GM12878 (cell line): ENCODE measurements around the gene DTX3. TPM values are rescaled to one million over a fixed set of nuclear protein-coding genes. Genes with fewer than 3 reads are reported as not detected.

Source experiments
- ATAC-seq: fragments of 200-7000 bp; cut with Tn5 transposase; 3 replicates; pipeline ENCODE4 v1.9.1; 2020; ENCODE audit warnings: mild to moderate bottlenecking, moderate library complexity
- BruUV-seq: library from RNA; stranded (reverse); fragments of 400-500 nt; replicated peaks from 2 replicates; lab custom pipeline; 2021; lab: Mats Ljungman, UMichigan
- CTCF ChIA-PET: fragments of 300-600 bp; sonication (Branson Sonifier 250); formaldehyde crosslinking; extraction: SDS; loops from one replicate; lab custom pipeline; 2021; ENCODE audit warnings: inconsistent platforms; lab: Yijun Ruan, JAX
- POLR2A ChIA-PET: fragments of 350-600 bp; formaldehyde crosslinking; extraction: SDS; loops from one replicate; lab custom pipeline; 2021; ENCODE audit warnings: inconsistent platforms; lab: Charles Lee
- RAD21 ChIA-PET: fragments of 300-600 bp; sonication (Branson Sonifier 250); formaldehyde crosslinking; loops from one replicate; lab custom pipeline; 2023; ENCODE audit warnings: antibody characterized with exemption; ENCODE audit not compliant: unreplicated experiment; lab: Charles Lee
- SMC1A ChIA-PET: fragments of 300-600 bp; sonication (Branson Sonifier 250); formaldehyde crosslinking; loops from one replicate; lab custom pipeline; 2023; ENCODE audit not compliant: unreplicated experiment, uncharacterized antibody; lab: Charles Lee
- DNase-seq: peaks from one replicate; pipeline ENCODE4 v3.0.0-alpha.2; 2011; ENCODE audit warnings: low read depth, low spot score
- FAIRE-seq: peaks from 3 replicates; lab custom pipeline; 2011; peaks lifted over from hg19 to GRCh38; lab: Jason Lieb, UNC
- H2AFZ ChIP-seq: 2 replicates; pipeline ENCODE4 v1.6.0; 2011; ENCODE audit warnings: low read depth, low read length, control low read depth; ENCODE audit not compliant: control insufficient read depth
- H3K27ac ChIP-seq: 2 replicates; pipeline ENCODE4 v1.5.1; 2011; ENCODE audit warnings: control low read depth; ENCODE audit not compliant: control insufficient read depth, insufficient read depth
- H3K27me3 ChIP-seq, 2 experiments: replicated peaks in 1 of 2; 2 replicates each; pipeline versions ENCODE4 v1.6.0 to v1.6.1; 2011; ENCODE audit warnings: low read length in 1 of 2; ENCODE audit not compliant: control insufficient read depth in 2 of 2, insufficient read depth in 2 of 2
- H3K36me3 ChIP-seq, 2 experiments: 2 replicates each; pipeline ENCODE4 v1.5.1; 2011; ENCODE audit warnings: low read length in 1 of 2; ENCODE audit not compliant: control insufficient read depth in 2 of 2, insufficient read depth in 2 of 2
- H3K4me1 ChIP-seq: 2 replicates; pipeline ENCODE4 v1.6.1; 2011; ENCODE audit warnings: mild to moderate bottlenecking, low read length, moderate library complexity, mixed read lengths; ENCODE audit not compliant: control insufficient read depth, insufficient read depth
- H3K4me2 ChIP-seq: 2 replicates; pipeline ENCODE4 v1.6.0; 2011; ENCODE audit warnings: control low read depth; ENCODE audit not compliant: control insufficient read depth, insufficient read depth
- H3K4me3 ChIP-seq: fragments of 200-600 bp; sonication (generic); 2 replicates; pipeline ENCODE4 v1.5.1; 2016
- H3K79me2 ChIP-seq: 2 replicates; pipeline ENCODE4 v1.6.0; 2011; ENCODE audit warnings: low read length; ENCODE audit not compliant: control insufficient read depth, insufficient read depth
- H3K9ac ChIP-seq: 2 replicates; pipeline ENCODE4 v1.8.0; 2011; ENCODE audit warnings: low read length, control low read depth, mixed read lengths; ENCODE audit not compliant: control insufficient read depth, insufficient read depth
- H3K9me3 ChIP-seq: replicated peaks from 3 replicates; pipeline ENCODE4 v1.5.1; 2011; ENCODE audit warnings: mild to moderate bottlenecking, low read length; ENCODE audit not compliant: control insufficient read depth, insufficient read depth
- H4K20me1 ChIP-seq: 2 replicates; pipeline ENCODE4 v1.6.0; 2011; ENCODE audit not compliant: control insufficient read depth, insufficient read depth
- ASH2L ChIP-seq: fragments of 300-600, 200-600 bp; sonication (generic); IDR thresholded peaks from 2 replicates; pipeline ENCODE4 v1.6.1; 2017; ENCODE audit warnings: low read depth, mild to moderate bottlenecking, borderline replicate concordance
- CHD2 ChIP-seq: IDR thresholded peaks from 2 replicates; pipeline ENCODE4 v1.6.1; 2011; ENCODE audit warnings: low read depth, low read length, improper control_type of control experiment, borderline replicate concordance
- GABPA ChIP-seq: IDR thresholded peaks from 2 replicates; pipeline ENCODE4 v1.6.1; 2014; ENCODE audit warnings: antibody characterized with exemption, low read depth, mild to moderate bottlenecking, inconsistent platforms
- HDGF ChIP-seq: fragments of 450-650 bp; IDR thresholded peaks from 2 replicates; pipeline ENCODE4 v1.6.1; 2016; ENCODE audit warnings: antibody characterized with exemption
- JUNB ChIP-seq: IDR thresholded peaks from 2 replicates; pipeline ENCODE4 v1.6.1; 2016; ENCODE audit warnings: antibody characterized with exemption, mild to moderate bottlenecking
- MEF2B ChIP-seq: fragments of 450-650 bp; IDR thresholded peaks from 2 replicates; pipeline ENCODE4 v1.6.1; 2018; ENCODE audit warnings: mild to moderate bottlenecking, moderate library complexity; ENCODE audit not compliant: partially characterized antibody, poor library complexity, severe bottlenecking
- MYB ChIP-seq: fragments of 150-350 bp; IDR thresholded peaks from 2 replicates; pipeline ENCODE4 v1.6.1; 2014; ENCODE audit warnings: mild to moderate bottlenecking, low read depth, low read length, borderline replicate concordance
- NBN ChIP-seq: fragments of 450-650 bp; IDR thresholded peaks from 2 replicates; pipeline ENCODE4 v1.6.1; 2016
- NRF1 ChIP-seq: conservative IDR thresholded peaks from 2 replicates; pipeline ENCODE4 v1.6.1; 2011; ENCODE audit warnings: mild to moderate bottlenecking, low read depth, low read length, improper control_type of control experiment
- SMAD1 ChIP-seq: fragments of 450-650 bp; IDR thresholded peaks from 2 replicates; pipeline ENCODE4 v1.6.1; 2018; ENCODE audit warnings: mild to moderate bottlenecking, low read depth; ENCODE audit not compliant: partially characterized antibody
- SMAD5 ChIP-seq: IDR thresholded peaks from 2 replicates; pipeline ENCODE4 v1.6.1; 2016; ENCODE audit warnings: antibody characterized with exemption, low read depth
- SPI1 ChIP-seq: IDR thresholded peaks from 2 replicates; pipeline ENCODE4 v1.6.1; 2011; ENCODE audit warnings: low read depth, mild to moderate bottlenecking, low read length, moderate library complexity, borderline replicate concordance; ENCODE audit not compliant: insufficient read depth
- TAF1 ChIP-seq: IDR thresholded peaks from 2 replicates; pipeline ENCODE4 v1.6.1; 2011; ENCODE audit warnings: mild to moderate bottlenecking, low read depth, low read length, borderline replicate concordance
- TCF7 ChIP-seq: IDR thresholded peaks from 2 replicates; pipeline ENCODE4 v1.6.1; 2014; ENCODE audit warnings: antibody characterized with exemption, borderline replicate concordance
- WGBS: methylation state at CpG from one replicate; pipeline ENCODE4 v1.1.6; 2016; ENCODE audit warnings: low lambda C conversion rate; ENCODE audit not compliant: insufficient replicate concordance, insufficient coverage; ENCODE audit errors: missing lambda C conversion rate; 5-methylcytosine and 5-hydroxymethylcytosine counted together
- in situ Hi-C: fragments of 300-500 bp; cut with MboI; formaldehyde crosslinking; loops from 9 replicates; pipeline ENCODE4 v1.14.3; 2018; ENCODE audit warnings: mixed read lengths
- intact Hi-C: fragments of 100-400 bp; cut with micrococcal nuclease; formaldehyde crosslinking; loops from one replicate; pipeline ENCODE4 v1.14.2; 2022; ENCODE audit not compliant: unreplicated experiment
- polyA plus RNA-seq, 11 experiments: library from polyadenylated mRNA; depleted of rRNA in 4 of 11; unstranded in 6 of 11; stranded (reverse) in 5 of 11; fragments of >200 nt; fragmentation: Nextera tagmentation in 4 of 11; fragmentation: Illumina TruSeq in 1 of 11; extraction: Ambion mirVana in 4 of 11; extraction: Trizol in 1 of 11; gene quantifications; 1 replicate in 1 of 11; 2 replicates in 10 of 11; pipeline versions ENCODE4 v1.2.1 to v1.2.3, GENCODE V29; 2011 to 2016; ENCODE audit warnings: inconsistent platforms in 2 of 11, missing spikeins in 2 of 11, low read depth in 1 of 11
- total RNA-seq, 4 experiments: library from RNA; depleted of rRNA in 3 of 4; stranded (reverse); fragments of >200 nt in 3 of 4; fragmentation: Illumina TruSeq in 1 of 4; extraction: Trizol in 1 of 4; gene quantifications; 2 replicates each; pipeline versions ENCODE4 v1.2.1 to v1.2.3, GENCODE V29; 2013 to 2021
- TF ChIP-seq, protein P1 (sequence below): fragments of 450-650 bp; IDR thresholded peaks from 2 replicates; pipeline ENCODE4 v1.6.1; 2014; ENCODE audit warnings: mild to moderate bottlenecking

The DTX3 gene
- total and polyA plus RNA-seq, 10 of the 15 experiments (the other 5 are each of a cell fraction or from before 2014, with no cell fraction given): 1.1 to 13.6 (median 5.6) TPM

- TF ChIP-seq ASH2L (no peak), SPI1 (no peak), JUNB (no peak), MYB (no peak)
These were observed 20.0 kb downstream of the DTX3 start (continued) for GRCh38 chr12:57624441-57625220.

GRCh38 chr12:57625261-57626032 is 20.8 kb downstream of the DTX3 start:
- Histone ChIP-seq H3K9me3 (no peaks in the 10 kb centered on the region), H3K27me3 (peaks cover 25 to 31% of the 10 kb centered on the region in 2 experiments), H4K20me1 (no peaks in the 10 kb centered on the region), H3K4me2 (no peak overlapping the region), H3K4me3 (no peak overlapping the region), H3K79me2 (no peaks in the 10 kb centered on the region), H3K4me1 (peaks cover 6% of the 10 kb centered on the region), H3K36me3 (no peaks in the 10 kb centered on the region), H2AFZ (no peak overlapping the region), H3K27ac (no peak overlapping the region), H3K9ac (no peak overlapping the region)
- ChIA-PET CTCF (interaction anchor here (7.8 kb wide), 1 partner anchor 42 kb away, joined by 119 read pairs; no protein-coding TSS in a partner anchor), POLR2A (no interaction called here), RAD21 (interaction anchor here (0.6 kb wide), 1 partner anchor 212 kb away, joined by 3 read pairs; no protein-coding TSS in a partner anchor), SMC1A (interaction anchor here (0.6 kb wide), 1 partner anchor 16 kb away, joined by 3 read pairs; no protein-coding TSS in a partner anchor)
- in situ Hi-C loops (no loop called here), intact Hi-C loops (no loop called here)
- TF ChIP-seq TAF1 (no peak), GABPA (no peak), NRF1 (no peak), MEF2B (no peak), TCF7 (no peak), HDGF (no peak), SMAD1 (no peak), CHD2 (no peak), SMAD5 (no peak), NBN (no peak)
- TF ChIP-seq, protein P1, sequence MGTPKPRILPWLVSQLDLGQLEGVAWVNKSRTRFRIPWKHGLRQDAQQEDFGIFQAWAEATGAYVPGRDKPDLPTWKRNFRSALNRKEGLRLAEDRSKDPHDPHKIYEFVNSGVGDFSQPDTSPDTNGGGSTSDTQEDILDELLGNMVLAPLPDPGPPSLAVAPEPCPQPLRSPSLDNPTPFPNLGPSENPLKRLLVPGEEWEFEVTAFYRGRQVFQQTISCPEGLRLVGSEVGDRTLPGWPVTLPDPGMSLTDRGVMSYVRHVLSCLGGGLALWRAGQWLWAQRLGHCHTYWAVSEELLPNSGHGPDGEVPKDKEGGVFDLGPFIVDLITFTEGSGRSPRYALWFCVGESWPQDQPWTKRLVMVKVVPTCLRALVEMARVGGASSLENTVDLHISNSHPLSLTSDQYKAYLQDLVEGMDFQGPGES: no peak
- FAIRE-seq (no peak), DNase-seq (no peak), ATAC-seq (no peak)
- 45% methylated on average over 12 of the region's 12 CpGs for WGBS
- BruUV-seq: no TSS peak
